ENCODE measurements around the gene NLRX1.

Gene NLRX1

GRCh38 chr11:119218141-119218878 is 49.8 kb downstream of the NLRX1 start:
- Histone ChIP-seq H3K18ac (ENCODE audit: low read length) (no peak overlapping the region), H3K4ac (ENCODE audit: low read length) (no peak overlapping the region), H3K14ac (ENCODE audit: low read length) (no peak overlapping the region), H2BK120ac (ENCODE audit: low read depth, low read length) (no peak overlapping the region), H3K27ac (replicated peaks; ENCODE audit: low read length) (no peak overlapping the region), H4K91ac (ENCODE audit: low read depth, low read length, poor library complexity) (no peak overlapping the region), H2AFZ (ENCODE audit: low read length) (no peak overlapping the region), H2BK5ac (ENCODE audit: low read length) (no peak overlapping the region), H3K79me1 (ENCODE audit: low read depth, low read length) (peaks cover 4% of the 10 kb centered on the region), H2BK12ac (ENCODE audit: low read length) (no peak overlapping the region), H3K4me2 (ENCODE audit: insufficient read depth, low read length, poor library complexity, severe bottlenecking) (no peak overlapping the region), H3K4me3 (ENCODE audit: low read length in 2 of 2) (no peak overlapping the region), H3K36me3 (replicated peaks in 1 of 2; ENCODE audit: control insufficient read depth in 2 of 2, insufficient read depth in 2 of 2, low read length in 2 of 2) (no peaks in the 10 kb centered on the region), H3K9me3 (replicated peaks in 1 of 2; ENCODE audit: control insufficient read depth in 2 of 2, insufficient read depth in 1 of 2, low read depth in 1 of 2, low read length in 2 of 2) (no peaks in the 10 kb centered on the region), H3K4me1 (ENCODE audit: control insufficient read depth in 2 of 2, insufficient read depth in 1 of 2, low read depth in 1 of 2, low read length in 2 of 2) (peaks cover 2 to 8% of the 10 kb centered on the region in 2 donors), H2BK15ac (ENCODE audit: low read length) (no peak overlapping the region), H3K9ac (ENCODE audit: low read depth, low read length, poor library complexity) (no peak overlapping the region), H4K8ac (ENCODE audit: low read depth, low read length) (no peak overlapping the region), H3K27me3 (ENCODE audit: control insufficient read depth in 3 of 3, insufficient read depth in 3 of 3, low read depth in 1 of 3, low read length in 3 of 3) (no peaks in the 10 kb centered on the region), H3K23ac (ENCODE audit: low read depth, low read length, poor library complexity) (no peak overlapping the region), H2AK5ac (ENCODE audit: low read depth, low read length) (no peak overlapping the region)
- DNase-seq (ENCODE audit: low spot score): no peak
- WGBS, 2 donors (ENCODE audit: extremely low coverage in 2 of 2, insufficient read length in 2 of 2, insufficient replicate concordance in 1 of 2): no CpG with 5 or more reads among the region's 8 CpGs

DNA sequence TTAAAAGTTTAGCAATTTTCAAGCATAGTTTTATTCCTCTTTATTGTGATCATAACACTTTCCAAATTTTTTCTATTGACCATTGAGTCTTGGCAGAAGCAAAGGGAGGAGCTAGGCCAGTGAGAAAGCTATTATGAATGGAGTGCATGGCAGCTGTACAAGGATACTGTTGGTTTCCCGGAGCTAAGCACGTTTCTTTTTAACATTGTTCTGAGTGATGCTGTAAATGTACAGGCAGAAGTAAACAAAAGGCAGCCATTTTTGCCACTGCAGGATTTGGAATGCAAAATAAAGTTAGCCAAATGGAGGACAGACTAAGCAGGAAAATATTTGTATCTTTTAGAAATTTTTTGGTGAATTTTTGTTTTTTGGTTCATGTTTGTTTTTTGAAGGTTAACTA is 53.8 kb downstream of the NLRX1 start:
- H3K23ac ChIP-seq (ENCODE audit: low read depth, low read length, poor library complexity): no peak overlapping the region

GRCh38 chr11:119222891-119223290 is 54.4 kb downstream of the NLRX1 start:
- no CpG with 5 or more reads among the region's 5 CpGs for WGBS, 2 donors (ENCODE audit: extremely low coverage in 2 of 2, insufficient read length in 2 of 2, insufficient replicate concordance in 1 of 2)
- no peak overlapping the region for H2AK5ac ChIP-seq (ENCODE audit: low read depth, low read length)
- no peaks in the 10 kb centered on the region for H3K27me3 ChIP-seq (ENCODE audit: control insufficient read depth in 3 of 3, insufficient read depth in 3 of 3, low read depth in 1 of 3, low read length in 3 of 3)
- no peak overlapping the region for H2BK15ac ChIP-seq (ENCODE audit: low read length)
- no peak overlapping the region for H3K4ac ChIP-seq (ENCODE audit: low read length)
- no peak overlapping the region for H3K23ac ChIP-seq (ENCODE audit: low read depth, low read length, poor library complexity)
- peaks cover 2 to 8% of the 10 kb centered on the region in 2 donors for H3K4me1 ChIP-seq (ENCODE audit: control insufficient read depth in 2 of 2, insufficient read depth in 1 of 2, low read depth in 1 of 2, low read length in 2 of 2)
- peaks cover 0 to 2% of the 10 kb centered on the region in 2 donors for H3K36me3 ChIP-seq (replicated peaks in 1 of 2; ENCODE audit: control insufficient read depth in 2 of 2, insufficient read depth in 2 of 2, low read length in 2 of 2)
- H3K9me3 ChIP-seq (replicated peaks in 1 of 2; ENCODE audit: control insufficient read depth in 2 of 2, insufficient read depth in 1 of 2, low read depth in 1 of 2, low read length in 2 of 2): no peaks in the 10 kb centered on the region
- no peak overlapping the region for H2BK12ac ChIP-seq (ENCODE audit: low read length)
- H3K18ac ChIP-seq (ENCODE audit: low read length): no peak overlapping the region
- H3K4me3 ChIP-seq (ENCODE audit: low read length in 2 of 2): no peak overlapping the region
- H3K14ac ChIP-seq (ENCODE audit: low read length): no peak overlapping the region
- no peak overlapping the region for H2BK120ac ChIP-seq (ENCODE audit: low read depth, low read length)
- no peak overlapping the region for H3K27ac ChIP-seq (replicated peaks; ENCODE audit: low read length)
- H3K9ac ChIP-seq (ENCODE audit: low read depth, low read length, poor library complexity): no peak overlapping the region
- DNase-seq (ENCODE audit: low spot score): no peak
- H4K91ac ChIP-seq (ENCODE audit: low read depth, low read length, poor library complexity): no peak overlapping the region
- no peak overlapping the region for H2BK5ac ChIP-seq (ENCODE audit: low read length)
- H3K79me1 ChIP-seq (ENCODE audit: low read depth, low read length): peaks cover 4% of the 10 kb centered on the region
- H3K4me2 ChIP-seq (ENCODE audit: insufficient read depth, low read length, poor library complexity, severe bottlenecking): no peak overlapping the region
- H4K8ac ChIP-seq (ENCODE audit: low read depth, low read length): no peak overlapping the region
- peak overlapping the region; percentile 8 for H2AFZ ChIP-seq (ENCODE audit: low read length)

More for the DNA sequence above, 53.8 kb downstream of the NLRX1 start:
- H3K14ac ChIP-seq (ENCODE audit: low read length): no peak overlapping the region
- no CpG with 5 or more reads among the region's 2 CpGs for WGBS, 2 donors (ENCODE audit: extremely low coverage in 2 of 2, insufficient read length in 2 of 2, insufficient replicate concordance in 1 of 2)
- H4K91ac ChIP-seq (ENCODE audit: low read depth, low read length, poor library complexity): no peak overlapping the region
- H4K8ac ChIP-seq (ENCODE audit: low read depth, low read length): no peak overlapping the region
- peaks cover 2 to 8% of the 10 kb centered on the region in 2 donors for H3K4me1 ChIP-seq (ENCODE audit: control insufficient read depth in 2 of 2, insufficient read depth in 1 of 2, low read depth in 1 of 2, low read length in 2 of 2)
- peaks cover 4% of the 10 kb centered on the region for H3K79me1 ChIP-seq (ENCODE audit: low read depth, low read length)
- peak overlapping the region; percentile 8 for H2AFZ ChIP-seq (ENCODE audit: low read length)
- H2AK5ac ChIP-seq (ENCODE audit: low read depth, low read length): no peak overlapping the region
- H2BK15ac ChIP-seq (ENCODE audit: low read length): no peak overlapping the region
- no peaks in the 10 kb centered on the region for H3K27me3 ChIP-seq (ENCODE audit: control insufficient read depth in 3 of 3, insufficient read depth in 3 of 3, low read depth in 1 of 3, low read length in 3 of 3)
- no peak for DNase-seq (ENCODE audit: low spot score)
- no peak overlapping the region for H3K9ac ChIP-seq (ENCODE audit: low read depth, low read length, poor library complexity)
- H3K4me3 ChIP-seq (ENCODE audit: low read length in 2 of 2): no peak overlapping the region
- H3K18ac ChIP-seq (ENCODE audit: low read length): no peak overlapping the region
- peaks cover 0 to 2% of the 10 kb centered on the region in 2 donors for H3K36me3 ChIP-seq (replicated peaks in 1 of 2; ENCODE audit: control insufficient read depth in 2 of 2, insufficient read depth in 2 of 2, low read length in 2 of 2)
- no peak overlapping the region for H2BK5ac ChIP-seq (ENCODE audit: low read length)
- no peak overlapping the region for H2BK120ac ChIP-seq (ENCODE audit: low read depth, low read length)
- H3K4ac ChIP-seq (ENCODE audit: low read length): no peak overlapping the region
- no peak overlapping the region for H3K4me2 ChIP-seq (ENCODE audit: insufficient read depth, low read length, poor library complexity, severe bottlenecking)
- H3K9me3 ChIP-seq (replicated peaks in 1 of 2; ENCODE audit: control insufficient read depth in 2 of 2, insufficient read depth in 1 of 2, low read depth in 1 of 2, low read length in 2 of 2): no peaks in the 10 kb centered on the region
- no peak overlapping the region for H2BK12ac ChIP-seq (ENCODE audit: low read length)
- no peak overlapping the region for H3K27ac ChIP-seq (replicated peaks; ENCODE audit: low read length)

DNA sequence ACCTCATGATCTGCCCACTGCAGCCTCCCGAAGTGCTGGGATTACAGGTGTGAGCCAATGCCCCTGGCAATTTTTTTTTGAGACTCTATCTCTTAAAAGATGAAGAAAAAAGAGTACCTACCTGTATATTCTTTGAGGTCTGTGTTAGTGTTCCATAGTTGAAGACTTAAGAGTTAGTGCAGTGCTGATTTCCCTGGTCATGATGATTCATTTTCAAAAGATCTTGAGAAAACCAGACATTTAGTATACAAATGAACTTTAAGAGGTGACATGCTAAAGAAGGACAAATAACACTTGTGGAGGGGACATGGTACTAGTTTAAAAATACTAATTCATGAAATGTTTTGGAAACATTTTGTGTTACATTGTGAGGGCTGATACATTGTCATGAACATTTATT is 55.3 kb downstream of the NLRX1 start:
- Histone ChIP-seq H3K23ac (ENCODE audit: low read depth, low read length, poor library complexity) (no peak overlapping the region), H2BK12ac (ENCODE audit: low read length) (no peak overlapping the region), H3K27me3 (ENCODE audit: control insufficient read depth in 3 of 3, insufficient read depth in 3 of 3, low read depth in 1 of 3, low read length in 3 of 3) (no peaks in the 10 kb centered on the region), H3K4me1 (ENCODE audit: control insufficient read depth in 2 of 2, insufficient read depth in 1 of 2, low read depth in 1 of 2, low read length in 2 of 2) (peaks cover 2 to 8% of the 10 kb centered on the region in 2 donors), H2AFZ (ENCODE audit: low read length) (no peak overlapping the region), H3K4me3 (ENCODE audit: low read length in 2 of 2) (no peak overlapping the region), H3K18ac (ENCODE audit: low read length) (no peak overlapping the region), H2BK5ac (ENCODE audit: low read length) (no peak overlapping the region), H3K4me2 (ENCODE audit: insufficient read depth, low read length, poor library complexity, severe bottlenecking) (no peak overlapping the region), H4K91ac (ENCODE audit: low read depth, low read length, poor library complexity) (no peak overlapping the region), H3K4ac (ENCODE audit: low read length) (no peak overlapping the region), H3K79me1 (ENCODE audit: low read depth, low read length) (peaks cover 4% of the 10 kb centered on the region), H3K36me3 (replicated peaks in 1 of 2; ENCODE audit: control insufficient read depth in 2 of 2, insufficient read depth in 2 of 2, low read length in 2 of 2) (peaks cover 0 to 2% of the 10 kb centered on the region in 2 donors), H3K14ac (ENCODE audit: low read length) (no peak overlapping the region), H3K27ac (replicated peaks; ENCODE audit: low read length) (no peak overlapping the region), H4K8ac (ENCODE audit: low read depth, low read length) (no peak overlapping the region), H2BK15ac (ENCODE audit: low read length) (no peak overlapping the region), H2AK5ac (ENCODE audit: low read depth, low read length) (no peak overlapping the region), H3K9ac (ENCODE audit: low read depth, low read length, poor library complexity) (no peak overlapping the region), H3K9me3 (replicated peaks in 1 of 2; ENCODE audit: control insufficient read depth in 2 of 2, insufficient read depth in 1 of 2, low read depth in 1 of 2, low read length in 2 of 2) (no peaks in the 10 kb centered on the region), H2BK120ac (ENCODE audit: low read depth, low read length) (no peak overlapping the region)
- WGBS, 2 donors (ENCODE audit: extremely low coverage in 2 of 2, insufficient read length in 2 of 2, insufficient replicate concordance in 1 of 2): no CpG with 5 or more reads among the region's 1 CpG
- DNase-seq (ENCODE audit: low spot score): no peak
